Upper lobe of left lung (tissue), 4 donors: Measurements from ENCODE around the gene JPT1.

Experiments used
- CTCF ChIP-seq, 6 experiments: fragments of 450-650 bp in 4 of 6; fragments of 200-600 bp in 2 of 6; sonication (generic) in 2 of 6; IDR thresholded peaks; one replicate each; pipeline ENCODE4 v1.5.1; 2016 to 2019; ENCODE audit warnings: antibody characterized with exemption in 6 of 6
- POLR2A ChIP-seq, 4 donors: fragments of 450-650 bp; IDR thresholded peaks; one replicate each; pipeline ENCODE4 v1.5.1; 2016 to 2017; ENCODE audit warnings: antibody characterized with exemption in 4 of 4, mild to moderate bottlenecking in 2 of 4
- POLR2AphosphoS5 ChIP-seq, 2 donors: sonication (generic); formaldehyde crosslinking; IDR thresholded peaks; one replicate each; pipeline ENCODE4 v1.5.1; 2017; ENCODE audit warnings: antibody characterized with exemption in 2 of 2

DNA sequence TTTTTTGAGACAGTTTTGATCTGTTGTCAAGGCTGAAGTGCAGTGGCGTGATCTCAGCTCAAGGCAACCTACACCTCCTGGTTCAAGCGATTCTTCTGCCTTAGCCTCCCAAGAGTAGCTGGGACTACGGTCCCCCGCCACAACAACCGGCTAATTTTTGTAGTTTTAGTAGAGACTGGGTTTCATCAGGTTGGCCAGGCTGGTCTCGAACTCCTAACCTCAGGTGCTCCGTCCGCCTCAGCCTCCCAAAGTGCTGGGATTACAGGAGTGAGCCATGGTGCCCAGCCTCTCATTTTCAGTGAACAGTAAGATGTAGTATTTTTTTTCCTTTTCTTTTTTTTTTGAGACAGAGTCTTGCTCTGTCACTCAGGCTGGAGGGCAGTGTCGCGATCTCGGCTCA is 20.7 kb upstream of the JPT1 start:
- TF ChIP-seq CTCF (IDR thresholded peaks at IDR 0.05) (no peak), POLR2A (IDR thresholded peaks at IDR 0.05) (no peak), POLR2AphosphoS5 (IDR thresholded peaks at IDR 0.05) (no peak)
